Smooth muscle cell (in vitro differentiated cells): ENCODE results near the gene TTC28. TPM values are rescaled to one million over a fixed set of nuclear protein-coding genes. Genes with fewer than 3 reads are reported as not detected.

ENCODE experiments used
- DNase-seq: peaks from one replicate; lab custom pipeline; 2025; ENCODE audit not compliant: unreplicated experiment; lab: John Stamatoyannopoulos, UW
- H2AFZ ChIP-seq: fragments of 200-600 bp; sonication (generic); 2 replicates; pipeline ENCODE4 v1.6.0; 2016; ENCODE audit warnings: antibody characterized with exemption, low read depth, mild to moderate bottlenecking
- H3F3A ChIP-seq: fragments of 200-600 bp; sonication (generic); 2 replicates; pipeline ENCODE4 v1.6.0; 2017; ENCODE audit warnings: antibody characterized with exemption, low read depth
- H3K27ac ChIP-seq: fragments of 200-600 bp; sonication (generic); 2 replicates; pipeline ENCODE4 v1.5.1; 2016; ENCODE audit warnings: low read depth, mild to moderate bottlenecking
- H3K27me3 ChIP-seq: fragments of 200-600 bp; sonication (generic); 2 replicates; pipeline ENCODE4 v1.6.1; 2016; ENCODE audit warnings: low read depth, mild to moderate bottlenecking
- H3K36me3 ChIP-seq: fragments of 200-600 bp; sonication (generic); 2 replicates; pipeline ENCODE4 v1.5.1; 2016; ENCODE audit warnings: low read depth
- H3K4me1 ChIP-seq: fragments of 200-600 bp; sonication (generic); 2 replicates; pipeline ENCODE4 v1.5.1; 2016; ENCODE audit warnings: low read depth
- H3K4me2 ChIP-seq: fragments of 200-600 bp; sonication (generic); 2 replicates; pipeline ENCODE4 v1.6.0; 2016; ENCODE audit warnings: mild to moderate bottlenecking
- H3K4me3 ChIP-seq: fragments of 200-600 bp; sonication (generic); 2 replicates; pipeline ENCODE4 v1.5.1; 2016; ENCODE audit warnings: mild to moderate bottlenecking
- H3K79me2 ChIP-seq: fragments of 200-600 bp; sonication (generic); 2 replicates; pipeline ENCODE4 v1.6.0; 2016; ENCODE audit warnings: low read depth, mild to moderate bottlenecking
- H3K9ac ChIP-seq: fragments of 200-600 bp; sonication (generic); 2 replicates; pipeline ENCODE4 v1.6.0; 2016; ENCODE audit warnings: low read depth
- H3K9me3 ChIP-seq: fragments of 200-600 bp; sonication (generic); replicated peaks from 2 replicates; pipeline ENCODE4 v1.5.1; 2016; ENCODE audit warnings: low read depth
- H4K20me1 ChIP-seq: fragments of 200-600 bp; sonication (generic); 2 replicates; pipeline ENCODE4 v1.6.0; 2016; ENCODE audit warnings: low read depth
- WGBS: methylation state at CpG from one replicate; pipeline ENCODE4 v1.1.7; 2016; ENCODE audit warnings: low lambda C conversion rate; 5-methylcytosine and 5-hydroxymethylcytosine counted together
- polyA plus RNA-seq: library from polyadenylated mRNA; unstranded; fragments of >200 nt; fragmentation: Nextera tagmentation; extraction: Ambion mirVana; gene quantifications from 2 replicates; pipeline ENCODE4 v1.2.1, GENCODE V29; 2016
- total RNA-seq: library from RNA; depleted of rRNA; stranded (reverse); fragments of >200 nt; gene quantifications from 2 replicates; pipeline ENCODE4 v1.2.3, GENCODE V29; 2014
- TF ChIP-seq, protein P1 (sequence below): fragments of 200-600 bp; sonication (generic); IDR thresholded peaks from 2 replicates; pipeline ENCODE4 v1.5.1; 2017; ENCODE audit warnings: borderline replicate concordance, mild to moderate bottlenecking, antibody characterized with exemption; ENCODE audit not compliant: insufficient read depth, poor library complexity, severe bottlenecking

Gene TTC28
- total and polyA plus RNA-seq, 2 experiments from 2014 or later = 6.3 to 17.9 TPM

DNA sequence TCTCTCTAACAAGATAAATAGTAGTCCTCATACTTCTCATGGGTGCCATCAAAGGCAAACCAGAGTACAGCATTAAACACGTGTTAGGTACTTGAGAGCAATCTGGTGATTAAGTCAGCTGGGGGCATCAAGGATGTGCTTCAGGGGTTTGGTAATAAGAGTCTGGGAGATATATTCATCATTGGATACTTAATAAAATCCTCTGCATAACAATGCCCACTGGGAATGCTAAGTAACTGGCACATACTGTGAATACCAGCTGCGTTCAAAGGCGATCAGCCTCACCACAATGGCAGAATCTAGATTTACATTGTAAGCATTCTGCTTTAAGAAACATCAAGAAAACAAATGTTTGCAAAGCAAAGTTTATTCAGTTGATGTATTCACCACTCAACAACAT is 492.0 kb downstream of the TTC28 start:
- 77% methylated on average over 3 of the region's 3 CpGs for WGBS
- H4K20me1 ChIP-seq = peaks cover 8% of the 10 kb centered on the region
- no peaks in the 10 kb centered on the region for H3K4me1 ChIP-seq
- no peak overlapping the region for H3K9ac ChIP-seq
- H3K4me3 ChIP-seq = no peak overlapping the region
- no peak for DNase-seq
- H3K9me3 ChIP-seq = no peaks in the 10 kb centered on the region
- no peaks in the 10 kb centered on the region for H3K79me2 ChIP-seq
- TF ChIP-seq, protein P1, sequence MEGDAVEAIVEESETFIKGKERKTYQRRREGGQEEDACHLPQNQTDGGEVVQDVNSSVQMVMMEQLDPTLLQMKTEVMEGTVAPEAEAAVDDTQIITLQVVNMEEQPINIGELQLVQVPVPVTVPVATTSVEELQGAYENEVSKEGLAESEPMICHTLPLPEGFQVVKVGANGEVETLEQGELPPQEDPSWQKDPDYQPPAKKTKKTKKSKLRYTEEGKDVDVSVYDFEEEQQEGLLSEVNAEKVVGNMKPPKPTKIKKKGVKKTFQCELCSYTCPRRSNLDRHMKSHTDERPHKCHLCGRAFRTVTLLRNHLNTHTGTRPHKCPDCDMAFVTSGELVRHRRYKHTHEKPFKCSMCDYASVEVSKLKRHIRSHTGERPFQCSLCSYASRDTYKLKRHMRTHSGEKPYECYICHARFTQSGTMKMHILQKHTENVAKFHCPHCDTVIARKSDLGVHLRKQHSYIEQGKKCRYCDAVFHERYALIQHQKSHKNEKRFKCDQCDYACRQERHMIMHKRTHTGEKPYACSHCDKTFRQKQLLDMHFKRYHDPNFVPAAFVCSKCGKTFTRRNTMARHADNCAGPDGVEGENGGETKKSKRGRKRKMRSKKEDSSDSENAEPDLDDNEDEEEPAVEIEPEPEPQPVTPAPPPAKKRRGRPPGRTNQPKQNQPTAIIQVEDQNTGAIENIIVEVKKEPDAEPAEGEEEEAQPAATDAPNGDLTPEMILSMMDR = no peak
- H2AFZ ChIP-seq = no peak overlapping the region
- H3K27ac ChIP-seq = no peak overlapping the region
- no peak overlapping the region for H3K4me2 ChIP-seq
- no peaks in the 10 kb centered on the region for H3K36me3 ChIP-seq
- H3K27me3 ChIP-seq = no peaks in the 10 kb centered on the region
- H3F3A ChIP-seq = no peaks in the 10 kb centered on the region

DNA sequence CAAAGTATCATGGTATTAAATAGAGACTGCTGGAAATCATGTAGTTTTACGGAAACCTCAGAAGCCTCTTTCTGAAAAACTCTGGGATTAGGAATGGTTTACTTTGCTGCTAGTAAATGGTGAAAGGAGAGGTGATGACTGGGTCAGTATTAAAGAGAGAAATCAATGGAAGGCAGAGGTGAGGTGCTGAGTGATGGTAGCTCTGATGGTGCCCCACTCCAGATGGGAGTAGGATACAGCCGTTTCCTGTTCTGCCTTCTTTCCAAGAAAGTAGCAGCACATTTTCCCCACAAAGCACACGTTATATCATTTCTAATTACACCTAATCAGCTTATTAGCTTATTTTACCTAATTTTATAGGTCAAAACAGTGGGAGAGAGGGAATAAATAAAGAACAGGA is 493.0 kb downstream of the TTC28 start:
- Histone ChIP-seq H3F3A (no peaks in the 10 kb centered on the region), H4K20me1 (peaks cover 8% of the 10 kb centered on the region), H3K4me3 (no peak overlapping the region), H3K36me3 (no peaks in the 10 kb centered on the region), H3K9ac (no peak overlapping the region), H3K27me3 (no peaks in the 10 kb centered on the region), H2AFZ (no peak overlapping the region), H3K9me3 (no peaks in the 10 kb centered on the region), H3K4me2 (no peak overlapping the region), H3K79me2 (no peaks in the 10 kb centered on the region), H3K4me1 (no peaks in the 10 kb centered on the region), H3K27ac (no peak overlapping the region)
- 92% methylated on average over 3 of the region's 3 CpGs for WGBS
- TF ChIP-seq, protein P1 = no peak
- no peak for DNase-seq

GRCh38 chr22:28185130-28185529 is 494.5 kb downstream of the TTC28 start:
- Histone ChIP-seq H3K9ac (no peak overlapping the region), H2AFZ (no peak overlapping the region), H3K4me1 (no peaks in the 10 kb centered on the region), H4K20me1 (peaks cover 8% of the 10 kb centered on the region), H3F3A (no peaks in the 10 kb centered on the region), H3K9me3 (no peaks in the 10 kb centered on the region), H3K36me3 (no peaks in the 10 kb centered on the region), H3K79me2 (no peaks in the 10 kb centered on the region), H3K4me2 (no peak overlapping the region), H3K4me3 (no peak overlapping the region), H3K27me3 (no peaks in the 10 kb centered on the region), H3K27ac (no peak overlapping the region)
- TF ChIP-seq, protein P1 = no peak
- DNase-seq = no peak
- 91% methylated on average over 4 of the region's 4 CpGs for WGBS

DNA sequence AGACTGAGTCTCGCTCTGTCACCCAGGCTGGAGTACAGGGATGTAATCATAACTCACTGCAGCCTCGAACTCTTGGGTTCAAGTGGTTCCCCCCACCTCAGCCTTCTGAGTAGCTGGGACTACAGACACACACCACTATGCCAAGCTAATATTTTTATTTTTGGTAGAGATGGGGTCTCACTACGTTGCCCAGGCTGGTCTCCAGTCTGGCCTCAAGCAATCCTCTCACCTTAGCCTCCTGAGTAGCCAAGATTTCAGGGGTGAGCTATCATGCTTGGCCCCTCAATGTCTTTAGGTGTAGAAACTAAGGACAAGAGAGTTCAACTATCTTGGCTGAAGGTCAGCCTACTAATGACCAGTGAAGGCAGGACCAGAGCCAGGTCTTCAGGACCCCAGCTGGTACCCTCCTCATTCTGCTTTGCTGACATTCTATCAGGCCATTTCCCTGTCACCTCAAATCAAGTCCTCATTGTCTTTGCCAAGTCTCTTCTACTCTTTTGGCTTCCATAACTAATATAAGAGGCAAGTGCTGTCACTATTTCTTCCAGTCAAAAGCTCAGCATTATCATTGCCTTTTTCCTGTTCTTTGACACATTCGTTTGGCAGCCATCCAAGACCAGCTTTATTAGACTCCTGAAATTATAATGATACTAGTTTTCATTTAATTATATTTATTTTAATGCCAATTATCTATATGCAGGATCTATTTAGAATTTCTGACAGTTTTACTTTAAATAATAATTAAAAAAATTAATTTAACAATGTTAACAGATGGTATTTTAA is 496.4 kb downstream of the TTC28 start:
- H3K27ac ChIP-seq = no peak overlapping the region
- no peak overlapping the region for H3K9ac ChIP-seq
- TF ChIP-seq, protein P1 = no peak
- WGBS = 97% methylated on average over 4 of the region's 4 CpGs
- H3F3A ChIP-seq = no peaks in the 10 kb centered on the region
- H3K9me3 ChIP-seq = no peaks in the 10 kb centered on the region
- H3K36me3 ChIP-seq = no peaks in the 10 kb centered on the region
- no peaks in the 10 kb centered on the region for H3K4me1 ChIP-seq
- H2AFZ ChIP-seq = no peak overlapping the region
- no peak overlapping the region for H3K4me2 ChIP-seq
- H4K20me1 ChIP-seq = peaks cover 8% of the 10 kb centered on the region
- no peak for DNase-seq
- H3K4me3 ChIP-seq = no peak overlapping the region
- H3K27me3 ChIP-seq = no peaks in the 10 kb centered on the region
- H3K79me2 ChIP-seq = no peaks in the 10 kb centered on the region
